GM10266 (cell line): ENCODE measurements around the gene KCTD4.

Source experiments
- DNase-seq: peaks from one replicate; pipeline ENCODE4 v3.0.0; 2012; ENCODE audit errors: extremely low spot score
- CTCF ChIP-seq: IDR thresholded peaks from 2 replicates; pipeline ENCODE4 v1.5.1; 2012; ENCODE audit warnings: mild to moderate bottlenecking, low read depth; ENCODE audit not compliant: control insufficient read depth, insufficient read depth; ENCODE audit errors: missing control alignments

The KCTD4 gene

GRCh38 chr13:45225370-45225769 lies 24.5 kb upstream of the KCTD4 start:
- no peak for DNase-seq
- TF ChIP-seq CTCF = no peak

- DNase-seq = no peak
- TF ChIP-seq CTCF = no peak
These were observed 23.3 kb upstream of the KCTD4 start for GRCh38 chr13:45224176-45224575.

GRCh38 chr13:45222919-45223318 lies 22.1 kb upstream of the KCTD4 start:
- TF ChIP-seq CTCF = no peak
- no peak for DNase-seq

GRCh38 chr13:45222516-45222915 lies 21.7 kb upstream of the KCTD4 start:
- TF ChIP-seq CTCF = no peak
- DNase-seq = no peak

- TF ChIP-seq CTCF = no peak
- DNase-seq = no peak
These were observed 19.6 kb upstream of the KCTD4 start for GRCh38 chr13:45220403-45220802.

- TF ChIP-seq CTCF = no peak
- DNase-seq = no peak
These were observed 19.1 kb upstream of the KCTD4 start for GRCh38 chr13:45219938-45220375.

- no peak for DNase-seq
- no peak for TF ChIP-seq CTCF
These were observed 18.5 kb upstream of the KCTD4 start for GRCh38 chr13:45219123-45219891.
